HG02759 (cell line): ENCODE measurements around the gene ART3.
"Not testable (repeated sequence)": the region's sequence is repeated elsewhere in the genome, so short reads cannot be mapped to it uniquely, and the experiment has no call there.

ENCODE experiments used
- ATAC-seq: cut with Tn5 transposase; IDR thresholded peaks from one replicate; pipeline ENCODE4 v1.9.1; 2021; ENCODE audit warnings: mild to moderate bottlenecking, moderate library complexity; ENCODE audit not compliant: unreplicated experiment

ART3 gene

GRCh38 chr4:76074468-76074867, at the start of gene ART3:
Gene ART3, plus strand, starts transcription at chr4:76074709. Its CDS starts 1,181 bp downstream, at chr4:76075890.
- no peak for ATAC-seq

GRCh38 chr4:76028350-76028765, 46.2 kb upstream of the ART3 start:
- no peak for ATAC-seq

- ATAC-seq = no peak
These were observed 45.2 kb upstream of the ART3 start for GRCh38 chr4:76029300-76029699.

GRCh38 chr4:76035141-76035540, 39.4 kb upstream of the ART3 start:
- no peak for ATAC-seq

GRCh38 chr4:76035799-76036380, 38.6 kb upstream of the ART3 start, which contains the start of gene CXCL11:
Gene CXCL11, minus strand, starts transcription at chr4:76036070. Its CDS starts 83 bp downstream, at chr4:76035987.
- ATAC-seq = no peak

- ATAC-seq = no peak
These were observed 37.7 kb upstream of the ART3 start for GRCh38 chr4:76036855-76037254.

GRCh38 chr4:76042241-76042998, 32.1 kb upstream of the ART3 start:
- ATAC-seq = not testable (repeated sequence)

GRCh38 chr4:76043306-76043705, 31.2 kb upstream of the ART3 start:
- not testable (repeated sequence) for ATAC-seq

GRCh38 chr4:76044686-76045085, 29.8 kb upstream of the ART3 start:
- not testable (repeated sequence) for ATAC-seq

- ATAC-seq = not testable (repeated sequence)
These were observed 24.6 kb upstream of the ART3 start for GRCh38 chr4:76049860-76050416.

GRCh38 chr4:76050560-76051050, 23.9 kb upstream of the ART3 start:
- ATAC-seq = not testable (repeated sequence)

GRCh38 chr4:76053730-76054129, 20.8 kb upstream of the ART3 start:
- no peak for ATAC-seq

- peak; percentile 95 for ATAC-seq
These were observed 19.5 kb upstream of the ART3 start for GRCh38 chr4:76055016-76055415.

GRCh38 chr4:76055421-76055820, 19.1 kb upstream of the ART3 start:
- no peak for ATAC-seq

- peak; percentile 46 for ATAC-seq
These were observed 16.2 kb upstream of the ART3 start for GRCh38 chr4:76058302-76058701.

- ATAC-seq = no peak
These were observed 15.6 kb upstream of the ART3 start for GRCh38 chr4:76058888-76059426.

GRCh38 chr4:76059750-76060149, 14.8 kb upstream of the ART3 start:
- ATAC-seq = no peak

- ATAC-seq = no peak
These were observed 14.0 kb upstream of the ART3 start for GRCh38 chr4:76060506-76060905.

- no peak for ATAC-seq
These were observed 13.1 kb upstream of the ART3 start for GRCh38 chr4:76061421-76061820.

- peak; percentile 58 for ATAC-seq
These were observed 12.5 kb upstream of the ART3 start for GRCh38 chr4:76061982-76062381.

- ATAC-seq = no peak
These were observed 8.0 kb upstream of the ART3 start for GRCh38 chr4:76066546-76066945.
